A673 (cell line): Measurements from ENCODE around the gene C6orf47.
A peak's percentile ranks its signal among the peaks of the same experiment; 100 is the strongest.

ENCODE experiments used
- CTCF ChIP-seq: fragments of 300-800, 200-600 bp; sonication (generic); conservative IDR thresholded peaks from 2 replicates; pipeline ENCODE4 v1.5.1; 2017; ENCODE audit warnings: low read depth, mild to moderate bottlenecking, antibody characterized with exemption, low read length, moderate library complexity, mixed read lengths
- EZH2 ChIP-seq: fragments of 200-600 bp; sonication (generic); IDR thresholded peaks from 2 replicates; pipeline ENCODE4 v1.6.1; 2017; ENCODE audit warnings: borderline replicate concordance, low read depth, mild to moderate bottlenecking, mixed read lengths, antibody characterized with exemption, low read length; ENCODE audit not compliant: poor library complexity, severe bottlenecking

- TF ChIP-seq CTCF (peak; percentile 70), EZH2 (no peak)
Measured at GRCh38 chr6:31680226-31681134, 19.9 kb upstream of the C6orf47 start, which contains the start of gene LY6G5C.
